Stimulated activated CD4-positive, alpha-beta T cell treated with anti-CD3 and anti-CD28 coated beads, Interleukin-4, amount 100 ng/mL, for 1 hour (primary cell): ENCODE results near the gene SNU13.
"Not testable (repeated sequence)": the region's sequence is repeated elsewhere in the genome, so short reads cannot be mapped to it uniquely, and the experiment has no call there.

Experiments
- DNase-seq: peaks from one replicate; pipeline ENCODE4 v3.0.0-alpha.2; 2020

Gene SNU13

GRCh38 chr22:41688365-41689211, at the start of gene SNU13:
Gene SNU13 (minus strand): TSS chr22:41688867. CDS start chr22:41688796, 71 bp downstream.
- DNase-seq, result peak; percentile 91

- DNase-seq, result not testable (repeated sequence)
Observed at GRCh38 chr22:41733241-41733640, 44.6 kb upstream of the SNU13 start.

- DNase-seq, result no peak
Observed at GRCh38 chr22:41732096-41732772, 43.6 kb upstream of the SNU13 start.

GRCh38 chr22:41731609-41732008, 42.9 kb upstream of the SNU13 start:
- no peak for DNase-seq

GRCh38 chr22:41725510-41726110, 36.9 kb upstream of the SNU13 start:
- DNase-seq, result no peak

GRCh38 chr22:41722496-41722895, 33.8 kb upstream of the SNU13 start:
- DNase-seq, result no peak

- no peak for DNase-seq
Observed at GRCh38 chr22:41713004-41713403, 24.3 kb upstream of the SNU13 start.

GRCh38 chr22:41709341-41709740, 20.7 kb upstream of the SNU13 start:
- DNase-seq, result no peak

GRCh38 chr22:41702763-41703162, 14.1 kb upstream of the SNU13 start:
- DNase-seq, result no peak

- no peak for DNase-seq
Observed at GRCh38 chr22:41700108-41700364, 11.4 kb upstream of the SNU13 start.

GRCh38 chr22:41699264-41700107, 10.8 kb upstream of the SNU13 start, which contains the start of gene MEI1:
Gene MEI1 (plus strand): TSS chr22:41699503. CDS start chr22:41699539, 36 bp downstream.
- peak; percentile 93 for DNase-seq

- DNase-seq, result peak; percentile 96
Observed at GRCh38 chr22:41697126-41697775, 8.6 kb upstream of the SNU13 start.

- no peak for DNase-seq
Observed at GRCh38 chr22:41696703-41697102, 8.0 kb upstream of the SNU13 start.

- no peak for DNase-seq
Observed at GRCh38 chr22:41695211-41695610, 6.5 kb upstream of the SNU13 start.

GRCh38 chr22:41690476-41690875, 1.8 kb upstream of the SNU13 start:
- DNase-seq, result no peak

- peak; percentile 21 for DNase-seq
Observed at GRCh38 chr22:41687901-41688364, 734 bp downstream of the SNU13 start.

- DNase-seq, result not testable (repeated sequence)
Observed at GRCh38 chr22:41686890-41687289, 1.8 kb downstream of the SNU13 start.

GRCh38 chr22:41684194-41684593, 4.5 kb downstream of the SNU13 start:
- no peak for DNase-seq

- no peak for DNase-seq
Observed at GRCh38 chr22:41683616-41684015, 5.1 kb downstream of the SNU13 start.

GRCh38 chr22:41683052-41683451, 5.6 kb downstream of the SNU13 start:
- no peak for DNase-seq

GRCh38 chr22:41682033-41682807, 6.4 kb downstream of the SNU13 start:
- peak; percentile 84 for DNase-seq

GRCh38 chr22:41681616-41682015, 7.1 kb downstream of the SNU13 start:
- no peak for DNase-seq
